ENCODE measurements around the gene TREML1.

DNA sequence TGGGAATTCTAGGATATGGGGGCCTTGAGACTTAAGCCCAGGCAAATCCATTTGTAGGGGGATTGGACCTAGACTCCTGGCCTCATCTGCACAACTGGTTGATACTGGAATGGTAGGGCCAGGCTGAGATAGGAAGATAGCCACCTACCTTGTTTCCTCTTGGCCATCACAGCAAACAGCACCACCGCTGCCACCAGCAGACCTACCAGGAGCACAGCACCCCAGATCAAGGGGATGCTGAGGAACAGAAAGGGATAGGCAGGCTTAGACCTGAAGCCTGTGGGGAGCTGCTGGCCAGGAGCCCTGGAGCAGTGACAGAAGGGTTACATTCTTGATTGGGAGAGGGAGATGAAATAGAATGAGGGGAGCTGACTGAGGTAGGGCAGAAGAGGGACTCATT is 3.5 kb downstream of the TREML1 start:
- TF ChIP-seq, protein P1, sequence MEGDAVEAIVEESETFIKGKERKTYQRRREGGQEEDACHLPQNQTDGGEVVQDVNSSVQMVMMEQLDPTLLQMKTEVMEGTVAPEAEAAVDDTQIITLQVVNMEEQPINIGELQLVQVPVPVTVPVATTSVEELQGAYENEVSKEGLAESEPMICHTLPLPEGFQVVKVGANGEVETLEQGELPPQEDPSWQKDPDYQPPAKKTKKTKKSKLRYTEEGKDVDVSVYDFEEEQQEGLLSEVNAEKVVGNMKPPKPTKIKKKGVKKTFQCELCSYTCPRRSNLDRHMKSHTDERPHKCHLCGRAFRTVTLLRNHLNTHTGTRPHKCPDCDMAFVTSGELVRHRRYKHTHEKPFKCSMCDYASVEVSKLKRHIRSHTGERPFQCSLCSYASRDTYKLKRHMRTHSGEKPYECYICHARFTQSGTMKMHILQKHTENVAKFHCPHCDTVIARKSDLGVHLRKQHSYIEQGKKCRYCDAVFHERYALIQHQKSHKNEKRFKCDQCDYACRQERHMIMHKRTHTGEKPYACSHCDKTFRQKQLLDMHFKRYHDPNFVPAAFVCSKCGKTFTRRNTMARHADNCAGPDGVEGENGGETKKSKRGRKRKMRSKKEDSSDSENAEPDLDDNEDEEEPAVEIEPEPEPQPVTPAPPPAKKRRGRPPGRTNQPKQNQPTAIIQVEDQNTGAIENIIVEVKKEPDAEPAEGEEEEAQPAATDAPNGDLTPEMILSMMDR (IDR thresholded peaks at IDR 0.05; ENCODE audit: low read depth, low read length, poor library complexity, severe bottlenecking), result no peak
- TF ChIP-seq EZH2phosphoT487 (IDR thresholded peaks at IDR 0.05; ENCODE audit: borderline replicate concordance, low read length), result no peak
